Endothelial cell of umbilical vein (primary cell): ENCODE data around the gene ST13. TPM values are rescaled to one million over a fixed set of nuclear protein-coding genes. Genes with fewer than 3 reads are reported as not detected.

Experiments
- BruUV-seq: library from RNA; stranded (reverse); fragments of 400-500 nt; replicated peaks from 2 replicates; lab custom pipeline; 2021; lab: Mats Ljungman, UMichigan
- CTCF ChIA-PET: fragments of 300-600, 350-600 bp; sonication (Branson Sonifier 250); formaldehyde crosslinking; loops from one replicate; lab custom pipeline; 2021; ENCODE audit warnings: antibody characterized with exemption, inconsistent platforms; lab: Charles Lee
- POLR2A ChIA-PET: fragments of 300-600, 350-600 bp; sonication (Branson Sonifier 250); formaldehyde crosslinking; loops from one replicate; lab custom pipeline; 2021; ENCODE audit warnings: antibody characterized with exemption, inconsistent platforms; lab: Charles Lee
- DNase-seq: peaks from one replicate; pipeline ENCODE4 v3.0.0-alpha.2; 2011; ENCODE audit warnings: low read depth, low spot score
- FAIRE-seq: peaks from 2 replicates; lab custom pipeline; 2011; peaks lifted over from hg19 to GRCh38; lab: Jason Lieb, UNC
- H2AFZ ChIP-seq: 2 replicates; pipeline ENCODE4 v1.6.0; 2012; ENCODE audit warnings: low read depth, low read length, control low read depth, inconsistent platforms
- H3K27ac ChIP-seq: 2 replicates; pipeline ENCODE4 v1.5.1; 2011; ENCODE audit warnings: low read depth, mild to moderate bottlenecking, control low read depth, low read length, moderate library complexity; ENCODE audit not compliant: insufficient read depth
- H3K27me3 ChIP-seq, 2 experiments: 2 replicates each; pipeline versions ENCODE4 v1.6.0 to v1.6.1; 2011; ENCODE audit warnings: low read length in 2 of 2, mixed read lengths in 1 of 2; ENCODE audit not compliant: control insufficient read depth in 2 of 2, insufficient read depth in 2 of 2
- H3K36me3 ChIP-seq, 2 experiments: 2 replicates in 1 of 2; 3 replicates in 1 of 2; pipeline ENCODE4 v1.5.1; 2011; ENCODE audit warnings: low read length in 2 of 2, mild to moderate bottlenecking in 1 of 2, moderate library complexity in 1 of 2; ENCODE audit not compliant: control insufficient read depth in 2 of 2, insufficient read depth in 2 of 2; ENCODE audit errors: extremely low read depth in 1 of 2
- H3K4me1 ChIP-seq: 3 replicates; pipeline ENCODE4 v1.5.1; 2011; ENCODE audit warnings: mild to moderate bottlenecking, low read length; ENCODE audit not compliant: control insufficient read depth, insufficient read depth; ENCODE audit errors: extremely low read depth
- H3K4me2 ChIP-seq: 2 replicates; pipeline ENCODE4 v1.6.1; 2011; ENCODE audit warnings: low read length, control low read depth, mixed read lengths; ENCODE audit not compliant: insufficient read depth
- H3K4me3 ChIP-seq, 3 experiments: fragments of 200-600 bp in 1 of 3; sonication (generic), shearing (Covaris generic) in 1 of 3; replicated peaks in 1 of 3; 2 replicates each; pipeline ENCODE4 v1.5.1; 2011 to 2016; ENCODE audit warnings: control low read depth in 3 of 3, low read length in 3 of 3, mild to moderate bottlenecking in 2 of 3, inconsistent platforms in 1 of 3, low read depth in 1 of 3, moderate library complexity in 1 of 3; ENCODE audit not compliant: insufficient read depth in 1 of 3
- H3K79me2 ChIP-seq: 2 replicates; pipeline ENCODE4 v1.6.0; 2012; ENCODE audit warnings: low read length, inconsistent platforms; ENCODE audit not compliant: control insufficient read depth, insufficient read depth
- H3K9ac ChIP-seq: replicated peaks from 2 replicates; pipeline ENCODE3; 2011; ENCODE audit warnings: low read length, control low read depth; ENCODE audit not compliant: insufficient read depth; ENCODE audit errors: extremely low read depth
- H3K9me1 ChIP-seq: replicated peaks from 3 replicates; pipeline ENCODE4 v1.6.0; 2011; ENCODE audit warnings: mild to moderate bottlenecking, low read length; ENCODE audit not compliant: control insufficient read depth, insufficient read depth; ENCODE audit errors: extremely low read depth
- H3K9me3 ChIP-seq: replicated peaks from 2 replicates; pipeline ENCODE4 v1.5.1; 2012; ENCODE audit warnings: low read length, inconsistent platforms; ENCODE audit not compliant: control insufficient read depth, insufficient read depth
- H4K20me1 ChIP-seq: replicated peaks from 2 replicates; pipeline ENCODE3; 2011; ENCODE audit warnings: mild to moderate bottlenecking, low read length; ENCODE audit not compliant: control insufficient read depth, insufficient read depth; ENCODE audit errors: extremely low read depth
- CTCF ChIP-seq, 2 donors: IDR thresholded peaks; 1 replicate in 1 of 2; 2 replicates in 1 of 2; pipeline ENCODE4 v1.5.1; 2011; ENCODE audit warnings: low read length in 2 of 2, mild to moderate bottlenecking in 2 of 2, moderate library complexity in 2 of 2, control low read depth in 1 of 2, inconsistent platforms in 1 of 2, low read depth in 1 of 2; ENCODE audit not compliant: insufficient read depth in 1 of 2; ENCODE audit errors: extremely low read depth in 1 of 2
- EZH2 ChIP-seq: IDR thresholded peaks from 2 replicates; pipeline ENCODE4 v1.6.1; 2012; ENCODE audit warnings: borderline replicate concordance, low read depth, mild to moderate bottlenecking, moderate library complexity, low read length, inconsistent platforms; ENCODE audit not compliant: severe bottlenecking
- FOS ChIP-seq: IDR thresholded peaks from 2 replicates; pipeline ENCODE4 v1.6.1; 2011; ENCODE audit warnings: mild to moderate bottlenecking, low read length, moderate library complexity, borderline replicate concordance; ENCODE audit not compliant: insufficient read depth
- GATA2 ChIP-seq: IDR thresholded peaks from 2 replicates; pipeline ENCODE4 v1.7.0; 2011; ENCODE audit warnings: low read depth, mild to moderate bottlenecking, moderate library complexity, mixed read lengths, low read length; ENCODE audit not compliant: insufficient read length, insufficient read depth
- JUN ChIP-seq: IDR thresholded peaks from 2 replicates; pipeline ENCODE4 v1.6.1; 2011; ENCODE audit warnings: borderline replicate concordance, low read depth; ENCODE audit not compliant: insufficient read length, insufficient read depth
- MAX ChIP-seq: IDR thresholded peaks from 2 replicates; pipeline ENCODE4 v1.6.1; 2011; ENCODE audit not compliant: insufficient read depth, insufficient read length
- MYC ChIP-seq: IDR thresholded peaks from one replicate; pipeline ENCODE4 v1.6.1; 2011; ENCODE audit warnings: mild to moderate bottlenecking, low read depth, low read length
- POLR2A ChIP-seq: IDR thresholded peaks from 2 replicates; pipeline ENCODE4 v1.6.1; 2012; ENCODE audit warnings: low read depth, mild to moderate bottlenecking, control low read depth, low read length
- POLR2AphosphoS5 ChIP-seq: IDR thresholded peaks from 2 replicates; pipeline ENCODE4 v1.6.1; 2012; ENCODE audit warnings: low read depth, mild to moderate bottlenecking, control low read depth, low read length, moderate library complexity; ENCODE audit not compliant: insufficient read depth
- dilution Hi-C: fragments of 300-500 bp; cut with MboI; formaldehyde crosslinking; loops from one replicate; pipeline ENCODE4 v1.15.0; 2019; ENCODE audit warnings: low sequenced_read_pairs; ENCODE audit not compliant: extremely low pct_ligation_motif_present
- intact Hi-C: fragments of 100-400 bp; cut with micrococcal nuclease; formaldehyde crosslinking; loops from one replicate; pipeline ENCODE4 v1.10.0; 2022
- polyA plus RNA-seq, 4 experiments: library from polyadenylated mRNA; depleted of rRNA in 3 of 4; stranded (reverse) in 3 of 4; unstranded in 1 of 4; fragments of >200 nt; gene quantifications; 2 replicates each; pipeline versions ENCODE4 v1.2.1 to v1.2.3, GENCODE V29; 2011 to 2012; ENCODE audit warnings: missing spikeins in 1 of 4
- total RNA-seq: library from RNA; stranded (reverse); gene quantifications from 2 replicates; pipeline ENCODE4 v1.2.3, GENCODE V29; 2021

The ST13 gene
- total and polyA plus RNA-seq, 2 donors (not counting 3 experiments of a cell fraction or from before 2014, with no cell fraction given) = 41.2 to 250 TPM

DNA sequence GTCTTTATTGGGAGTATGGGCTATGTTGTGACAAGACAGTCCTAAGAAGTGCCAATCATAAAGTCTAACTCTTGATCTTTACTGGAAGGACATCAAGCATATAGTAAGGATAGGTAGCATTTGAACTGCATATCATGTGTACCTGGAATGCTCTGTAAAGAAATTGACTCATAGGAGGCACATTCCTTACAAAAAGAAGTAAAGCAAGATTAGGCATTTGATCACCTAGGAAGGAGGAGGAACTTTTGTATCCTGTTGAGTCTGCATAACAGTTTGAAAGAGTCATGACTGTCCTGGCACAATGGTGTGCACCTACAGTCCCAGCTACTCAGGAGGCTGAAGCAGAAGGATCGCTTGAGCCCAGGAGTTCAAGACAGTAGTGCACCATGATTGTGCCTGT lies 47.7 kb upstream of the ST13 start:
- no peak for TF ChIP-seq POLR2AphosphoS5
- TF ChIP-seq JUN = no peak
- TF ChIP-seq POLR2A = no peak
- TF ChIP-seq FOS = no peak
- no peak for TF ChIP-seq CTCF (IDR thresholded peaks at IDR 0.05; ENCODE audit: extremely low read depth in 1 of 2, insufficient read depth in 1 of 2, low read depth in 1 of 2, low read length in 2 of 2)
- TF ChIP-seq EZH2 = no peak
- TF ChIP-seq MAX = no peak
- no peak for TF ChIP-seq GATA2
- no peak for TF ChIP-seq MYC
- Histone ChIP-seq H2AFZ (no peak overlapping the region), H3K27ac (no peak overlapping the region), H3K9me1 (no peaks in the 10 kb centered on the region), H3K9me3 (no peaks in the 10 kb centered on the region), H3K9ac (no peak overlapping the region), H4K20me1 (no peaks in the 10 kb centered on the region), H3K27me3 (no peaks in the 10 kb centered on the region), H3K4me3 (no peak overlapping the region), H3K4me1 (no peaks in the 10 kb centered on the region), H3K79me2 (no peaks in the 10 kb centered on the region), H3K36me3 (peaks cover 2 to 3% of the 10 kb centered on the region in 2 experiments), H3K4me2 (no peak overlapping the region)
- BruUV-seq = no TSS peak
- intact Hi-C loops (no loop called here), dilution Hi-C loops (no loop called here)
- POLR2A ChIA-PET = no interaction called here
- FAIRE-seq (no peak), DNase-seq (no peak)
- CTCF ChIA-PET = interaction anchor here (1.7 kb wide), 1 partner anchor 221 kb away, joined by 4 read pairs; no protein-coding TSS in a partner anchor
